Spinal cord (tissue), 10 donors: ENCODE measurements around the gene KRT2. TPM values are rescaled to one million over a fixed set of nuclear protein-coding genes. Genes with fewer than 3 reads are reported as not detected.

Experiments used
- DNase-seq, 6 donors: peaks; one replicate each; pipeline versions ENCODE4 v3.0.0 to v3.0.0-alpha.2; 2013 to 2015; ENCODE audit warnings: low spot score in 6 of 6, low read depth in 4 of 6
- H3K27ac ChIP-seq: one replicate; pipeline ENCODE4 v1.5.1; 2013; ENCODE audit warnings: low read depth, low read length, control low read depth
- H3K27me3 ChIP-seq: one replicate; pipeline ENCODE4 v1.6.1; 2013; ENCODE audit warnings: low read length; ENCODE audit not compliant: control insufficient read depth, insufficient read depth
- H3K36me3 ChIP-seq: one replicate; pipeline ENCODE4 v1.6.1; 2013; ENCODE audit warnings: low read length; ENCODE audit not compliant: control insufficient read depth, insufficient read depth
- H3K4me1 ChIP-seq: one replicate; pipeline ENCODE4 v1.6.1; 2013; ENCODE audit warnings: low read length; ENCODE audit not compliant: control insufficient read depth, insufficient read depth
- H3K4me3 ChIP-seq: one replicate; pipeline ENCODE4 v1.5.1; 2013; ENCODE audit warnings: low read depth, low read length, control low read depth
- H3K9me3 ChIP-seq: one replicate; pipeline ENCODE4 v1.6.1; 2013; ENCODE audit warnings: low read length; ENCODE audit not compliant: control insufficient read depth, insufficient read depth
- WGBS: methylation state at CpG from one replicate; pipeline ENCODE4 v1.1.5; 2013; ENCODE audit warnings: missing lambda C conversion rate; ENCODE audit not compliant: insufficient coverage; 5-methylcytosine and 5-hydroxymethylcytosine counted together
- polyA plus RNA-seq, 2 donors: library from polyadenylated mRNA; unstranded; fragments of 120-200 nt; gene quantifications; one replicate each; pipeline ENCODE4 v1.2.1, GENCODE V29; 2013; ENCODE audit not compliant: insufficient read length in 2 of 2
- total RNA-seq, 2 donors: library from RNA; depleted of rRNA in 1 of 2; stranded (reverse); fragments of 120-200 nt in 1 of 2; fragments of >200 nt in 1 of 2; gene quantifications; one replicate each; pipeline versions ENCODE4 v1.2.3 to v1.2.4, GENCODE V29; 2013 to 2014
- donor health status: healthy.

KRT2 gene
- total and polyA plus RNA-seq, 4 donors: 0.18 to 0.30 (median 0.25) TPM; not detected in 1

DNA sequence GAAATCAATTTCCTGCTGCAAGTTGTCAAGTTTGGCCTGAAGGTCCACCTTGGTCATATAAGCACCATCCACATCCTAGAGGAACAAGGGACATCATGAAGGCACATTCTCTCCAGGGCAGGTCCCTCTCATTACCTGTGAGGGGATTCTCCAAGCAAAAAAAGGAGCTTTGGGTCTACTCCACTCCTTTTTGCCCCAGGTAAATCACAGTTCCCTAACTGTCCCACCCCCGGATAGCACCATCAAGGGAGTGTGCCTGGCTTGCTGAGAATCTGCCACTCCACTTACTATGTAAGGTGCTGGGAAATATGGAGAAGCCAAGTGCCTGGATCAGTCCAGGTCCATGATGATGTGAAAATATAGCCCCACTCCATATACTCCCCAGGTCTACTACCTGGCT lies 25.7 kb upstream of the KRT2 start:
- Histone ChIP-seq H3K9me3 (no peaks in the 10 kb centered on the region), H3K36me3 (no peaks in the 10 kb centered on the region), H3K27ac (no peak overlapping the region), H3K4me3 (no peak overlapping the region), H3K4me1 (no peaks in the 10 kb centered on the region), H3K27me3 (no peaks in the 10 kb centered on the region)
- DNase-seq: no peak
- WGBS: no CpG with 5 or more reads among the region's 1 CpG

DNA sequence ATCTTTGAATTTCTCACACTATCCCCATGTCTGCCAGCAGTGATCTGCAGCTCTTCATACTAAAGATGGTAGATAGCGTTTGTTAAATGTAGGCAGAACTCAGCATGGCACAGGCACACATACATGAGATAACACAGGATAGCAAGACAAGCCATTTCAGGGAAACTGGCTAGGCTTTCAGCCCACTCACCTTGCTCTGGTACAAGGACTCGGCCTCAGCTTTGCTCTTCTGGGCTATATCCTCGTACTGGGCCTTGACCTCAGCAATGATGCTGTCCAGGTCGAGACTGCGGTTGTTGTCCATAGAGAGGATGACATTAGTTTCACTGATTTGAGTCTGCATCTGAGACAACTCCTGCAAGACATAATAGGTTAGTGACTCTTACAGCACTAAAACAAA lies 25.1 kb upstream of the KRT2 start:
- DNase-seq: no peak
- Histone ChIP-seq H3K4me1 (no peaks in the 10 kb centered on the region), H3K27ac (no peak overlapping the region), H3K4me3 (no peak overlapping the region), H3K27me3 (no peaks in the 10 kb centered on the region), H3K36me3 (no peaks in the 10 kb centered on the region), H3K9me3 (no peaks in the 10 kb centered on the region)
- 96% methylated on average over 2 of the region's 5 CpGs for WGBS

DNA sequence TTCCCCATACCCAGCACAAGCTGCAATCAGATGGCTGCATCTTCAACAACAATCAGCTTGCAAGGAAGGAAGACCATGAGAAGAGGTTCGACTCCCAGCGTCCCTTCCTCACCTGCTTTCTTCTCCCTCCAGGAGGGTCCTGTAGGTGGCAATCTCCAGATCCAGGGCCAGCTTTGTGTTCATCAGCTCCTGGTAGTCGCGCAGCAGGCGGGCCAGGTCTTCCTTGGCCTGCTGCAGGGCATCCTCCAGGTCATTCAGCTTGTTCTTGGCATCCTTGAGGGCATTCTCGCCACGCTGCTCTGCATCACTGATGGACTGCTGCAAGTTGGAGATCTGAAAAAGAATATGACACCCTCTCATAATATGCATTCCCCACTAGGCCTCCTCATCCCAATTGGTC lies 24.2 kb upstream of the KRT2 start:
- H3K4me3 ChIP-seq: no peak overlapping the region
- no peaks in the 10 kb centered on the region for H3K36me3 ChIP-seq
- no peak for DNase-seq
- no peaks in the 10 kb centered on the region for H3K27me3 ChIP-seq
- no peaks in the 10 kb centered on the region for H3K9me3 ChIP-seq
- no peak overlapping the region for H3K27ac ChIP-seq
- 95% methylated on average over 7 of the region's 7 CpGs for WGBS
- no peaks in the 10 kb centered on the region for H3K4me1 ChIP-seq

DNA sequence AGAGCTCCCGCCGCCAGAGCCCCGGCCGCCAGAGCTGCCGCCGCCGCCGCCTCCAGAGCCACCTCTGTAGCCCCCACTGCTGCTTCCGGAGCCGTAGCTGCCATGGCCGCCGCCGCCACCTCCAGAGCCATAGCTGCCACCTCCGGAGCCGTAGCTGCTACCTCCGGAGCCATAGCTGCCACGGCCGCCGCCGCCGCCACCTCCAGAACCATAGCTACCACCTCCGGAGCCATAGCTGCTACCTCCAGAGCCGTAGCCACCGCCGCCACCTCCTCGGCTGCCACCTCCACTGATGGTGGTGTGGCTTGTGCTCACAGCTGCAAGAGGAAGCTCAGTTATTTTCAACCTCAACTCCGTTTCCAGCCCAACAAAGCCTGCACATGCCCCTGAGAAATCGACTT lies 23.3 kb upstream of the KRT2 start:
- DNase-seq: no peak
- no peaks in the 10 kb centered on the region for H3K4me1 ChIP-seq
- no peak overlapping the region for H3K4me3 ChIP-seq
- no peaks in the 10 kb centered on the region for H3K36me3 ChIP-seq
- no peaks in the 10 kb centered on the region for H3K9me3 ChIP-seq
- WGBS: 95% methylated on average over 22 of the region's 28 CpGs
- H3K27ac ChIP-seq: no peak overlapping the region
- no peaks in the 10 kb centered on the region for H3K27me3 ChIP-seq

- Histone ChIP-seq H3K27me3 (no peaks in the 10 kb centered on the region), H3K9me3 (no peaks in the 10 kb centered on the region), H3K4me1 (no peaks in the 10 kb centered on the region), H3K27ac (no peak overlapping the region), H3K4me3 (no peak overlapping the region), H3K36me3 (no peaks in the 10 kb centered on the region)
- no CpG with 5 or more reads among the region's 4 CpGs for WGBS
- no peak for DNase-seq
Measured at GRCh38 chr12:52674433-52674775, 22.4 kb upstream of the KRT2 start.

DNA sequence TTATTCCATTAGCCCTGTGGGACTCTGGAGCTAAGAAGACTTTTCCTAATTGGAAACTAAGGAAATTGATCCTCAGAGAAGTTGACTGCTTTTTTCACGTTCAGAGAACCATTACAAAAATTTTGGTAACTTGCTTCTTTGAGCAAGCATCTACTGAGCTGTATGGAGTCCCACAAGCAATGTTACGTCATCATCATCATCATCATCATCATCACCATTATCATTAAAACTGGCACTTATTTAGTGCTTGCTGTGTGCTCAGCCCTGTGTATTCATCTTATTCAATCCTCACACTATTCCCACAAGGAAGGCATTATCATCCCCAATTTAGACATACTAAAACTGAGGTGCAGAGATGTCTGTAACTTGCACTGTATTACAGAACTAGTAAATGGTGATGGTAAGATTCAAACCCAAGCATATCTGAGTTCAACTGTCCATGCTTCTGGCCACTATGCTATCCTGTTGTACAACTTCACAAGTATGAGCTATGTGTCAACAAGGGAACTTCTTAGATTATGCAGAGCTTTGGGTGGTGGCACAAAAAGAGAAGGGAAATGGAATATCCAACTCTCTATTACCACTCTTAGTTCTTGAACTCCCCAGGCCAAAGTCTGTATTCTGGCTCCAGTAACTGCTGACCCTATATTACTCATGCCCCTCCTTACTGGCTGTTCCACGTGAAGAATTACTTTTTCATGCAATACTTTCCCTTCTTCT lies 21.9 kb upstream of the KRT2 start:
- no peak overlapping the region for H3K4me3 ChIP-seq
- no peak for DNase-seq
- no peaks in the 10 kb centered on the region for H3K9me3 ChIP-seq
- H3K27ac ChIP-seq: no peak overlapping the region
- H3K4me1 ChIP-seq: no peaks in the 10 kb centered on the region
- H3K36me3 ChIP-seq: no peaks in the 10 kb centered on the region
- WGBS: 79% methylated on average over 3 of the region's 3 CpGs
- no peaks in the 10 kb centered on the region for H3K27me3 ChIP-seq

DNA sequence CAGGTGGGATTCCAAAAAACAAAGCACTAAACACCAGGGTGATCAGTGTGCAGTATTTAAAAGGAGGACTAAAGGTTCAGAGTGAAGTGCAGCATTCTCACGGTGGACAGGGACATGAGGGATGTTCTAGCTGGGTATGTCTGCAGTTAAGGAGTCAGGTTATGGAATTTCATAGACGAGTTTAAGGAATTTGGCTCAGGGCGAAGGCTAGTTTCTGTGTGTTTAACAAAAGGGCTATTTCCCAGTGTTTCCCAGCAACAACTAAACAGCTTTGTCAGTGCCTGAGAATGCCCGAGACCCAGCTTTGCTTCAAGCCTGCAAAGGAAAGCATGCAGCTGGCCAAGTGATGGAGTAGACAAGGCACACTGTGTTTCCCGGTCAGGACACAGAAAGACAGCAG lies 21.2 kb upstream of the KRT2 start:
- Histone ChIP-seq H3K4me1 (no peaks in the 10 kb centered on the region), H3K9me3 (no peaks in the 10 kb centered on the region), H3K27ac (no peak overlapping the region), H3K27me3 (no peaks in the 10 kb centered on the region), H3K4me3 (no peak overlapping the region), H3K36me3 (no peaks in the 10 kb centered on the region)
- WGBS: 19% methylated on average over 4 of the region's 5 CpGs
- peak in 1 of 6 donors; percentile 55 for DNase-seq

DNA sequence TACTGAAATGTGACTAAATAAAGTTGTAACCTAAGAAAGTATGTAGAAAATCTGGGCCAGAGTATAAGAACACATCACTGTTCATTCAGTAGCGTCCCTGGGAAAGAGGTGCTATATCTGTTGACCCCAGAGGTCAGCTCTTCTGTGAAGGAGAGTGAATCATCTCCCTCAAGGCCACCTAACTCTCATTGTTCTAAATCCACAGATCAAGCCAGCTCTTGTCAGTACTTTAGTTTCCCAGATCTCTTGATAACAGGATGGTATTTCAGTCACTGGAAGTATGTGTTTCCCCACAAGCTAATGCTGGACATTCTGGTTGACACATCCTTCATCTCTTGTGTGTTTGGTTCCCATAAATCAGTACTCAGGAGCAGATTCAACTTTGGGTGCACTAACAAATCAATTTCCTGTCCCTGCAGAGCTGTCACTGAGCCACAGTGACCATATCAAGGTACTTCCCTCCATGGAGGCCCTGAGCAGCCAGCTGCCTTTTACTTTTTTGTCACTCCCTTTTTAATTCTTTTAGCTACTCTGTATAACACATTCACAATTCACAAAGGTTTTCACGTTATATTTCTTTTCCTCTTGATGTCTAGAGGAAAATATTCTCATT lies 20.4 kb upstream of the KRT2 start:
- DNase-seq: no peak
- Histone ChIP-seq H3K4me1 (no peaks in the 10 kb centered on the region), H3K27ac (no peak overlapping the region), H3K36me3 (no peaks in the 10 kb centered on the region), H3K4me3 (no peak overlapping the region), H3K27me3 (no peaks in the 10 kb centered on the region), H3K9me3 (no peaks in the 10 kb centered on the region)
- 86% methylated on average over 1 of the region's 2 CpGs for WGBS

- H3K4me1 ChIP-seq: no peaks in the 10 kb centered on the region
- H3K9me3 ChIP-seq: no peaks in the 10 kb centered on the region
- WGBS: 93% methylated on average over 3 of the region's 3 CpGs
- no peak overlapping the region for H3K4me3 ChIP-seq
- H3K27me3 ChIP-seq: no peaks in the 10 kb centered on the region
- no peaks in the 10 kb centered on the region for H3K36me3 ChIP-seq
- DNase-seq: no peak
- no peak overlapping the region for H3K27ac ChIP-seq
Measured at GRCh38 chr12:52670961-52671360, 18.9 kb upstream of the KRT2 start.

DNA sequence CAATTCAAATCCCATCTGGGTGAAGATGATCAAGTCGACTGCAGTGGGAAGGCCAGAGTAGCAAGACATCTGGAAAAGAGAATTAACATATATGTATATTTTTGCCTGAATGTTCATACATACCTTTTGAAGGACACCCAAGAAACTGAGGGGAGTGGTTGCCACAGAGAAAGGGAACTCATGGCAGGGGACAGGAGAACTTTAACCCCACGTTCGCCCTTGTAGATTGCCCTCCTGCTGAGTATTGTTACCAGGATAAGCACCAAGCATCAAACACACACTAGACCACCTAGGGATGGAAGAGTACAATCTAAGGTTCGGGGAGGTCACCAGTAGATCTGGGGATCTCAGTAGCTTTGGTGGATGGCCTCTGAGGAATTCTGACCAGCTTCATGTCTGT lies 18.5 kb upstream of the KRT2 start:
- Histone ChIP-seq H3K27me3 (no peaks in the 10 kb centered on the region), H3K4me1 (no peaks in the 10 kb centered on the region), H3K4me3 (no peak overlapping the region), H3K27ac (no peak overlapping the region), H3K36me3 (no peaks in the 10 kb centered on the region), H3K9me3 (no peaks in the 10 kb centered on the region)
- 83% methylated on average over 2 of the region's 4 CpGs for WGBS
- no peak for DNase-seq
